ENCODE data around the gene PXMP2.
"Not testable (repeated sequence)": the region's sequence is repeated elsewhere in the genome, so short reads cannot be mapped to it uniquely, and the experiment has no call there.

The PXMP2 gene

GRCh38 chr12:132694888-132695287, 7.5 kb downstream of the PXMP2 start:
- H3K27me3 ChIP-seq (ENCODE audit: control insufficient read depth in 2 of 2, insufficient read depth in 2 of 2, low read length in 2 of 2); H3K4me3 ChIP-seq (ENCODE audit: low read length in 2 of 2); H3K4me1 ChIP-seq (ENCODE audit: control insufficient read depth in 2 of 2, insufficient read depth in 2 of 2, low read length in 2 of 2); H3K27ac ChIP-seq (ENCODE audit: low read depth in 2 of 2, low read length in 2 of 2); H3K9ac ChIP-seq (ENCODE audit: low read depth in 1 of 2, low read length in 2 of 2); H3K9me3 ChIP-seq (ENCODE audit: control insufficient read depth in 2 of 2, low read length in 2 of 2): not testable (repeated sequence)
- H3K36me3 ChIP-seq (ENCODE audit: control insufficient read depth in 2 of 2, insufficient read depth in 2 of 2, low read length in 2 of 2), result peaks cover 12 to 28% of the 10 kb centered on the region in 2 donors

DNA sequence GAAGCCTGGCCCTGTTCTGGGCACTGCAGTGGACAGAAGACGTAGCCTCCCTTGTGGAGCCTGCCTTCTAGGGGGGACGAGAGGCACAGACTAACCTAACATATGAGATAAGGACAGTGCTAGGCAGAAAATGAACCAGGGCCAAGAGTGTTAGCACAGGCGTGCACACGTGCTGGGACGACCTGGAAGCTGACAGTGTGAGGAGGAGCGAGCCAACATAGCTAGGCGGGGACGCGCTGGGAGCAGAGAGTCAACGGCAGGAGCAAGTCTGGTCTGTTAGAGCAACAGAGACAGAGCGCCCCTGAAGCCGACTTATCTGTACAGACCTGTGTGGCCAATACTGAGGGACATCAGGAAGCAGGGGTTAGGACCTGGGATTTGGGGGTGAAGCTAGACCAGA, 8.0 kb downstream of the PXMP2 start:
- H3K9ac ChIP-seq (ENCODE audit: low read depth in 1 of 2, low read length in 2 of 2), result no peak overlapping the region
- no peaks in the 10 kb centered on the region for H3K9me3 ChIP-seq (ENCODE audit: control insufficient read depth in 2 of 2, low read length in 2 of 2)
- no peaks in the 10 kb centered on the region for H3K4me1 ChIP-seq (ENCODE audit: control insufficient read depth in 2 of 2, insufficient read depth in 2 of 2, low read length in 2 of 2)
- peaks cover 12 to 23% of the 10 kb centered on the region in 2 donors for H3K36me3 ChIP-seq (ENCODE audit: control insufficient read depth in 2 of 2, insufficient read depth in 2 of 2, low read length in 2 of 2)
- no peaks in the 10 kb centered on the region for H3K27me3 ChIP-seq (ENCODE audit: control insufficient read depth in 2 of 2, insufficient read depth in 2 of 2, low read length in 2 of 2)
- H3K27ac ChIP-seq (ENCODE audit: low read depth in 2 of 2, low read length in 2 of 2), result no peak overlapping the region
- H3K4me3 ChIP-seq (ENCODE audit: low read length in 2 of 2), result no peak overlapping the region

GRCh38 chr12:132698341-132698740, 11.0 kb downstream of the PXMP2 start:
- Histone ChIP-seq H3K4me3 (ENCODE audit: low read length in 2 of 2) (no peak overlapping the region), H3K9me3 (ENCODE audit: control insufficient read depth in 2 of 2, low read length in 2 of 2) (no peaks in the 10 kb centered on the region), H3K27me3 (ENCODE audit: control insufficient read depth in 2 of 2, insufficient read depth in 2 of 2, low read length in 2 of 2) (no peaks in the 10 kb centered on the region), H3K36me3 (ENCODE audit: control insufficient read depth in 2 of 2, insufficient read depth in 2 of 2, low read length in 2 of 2) (peaks cover 20 to 33% of the 10 kb centered on the region in 2 donors), H3K27ac (ENCODE audit: low read depth in 2 of 2, low read length in 2 of 2) (no peak overlapping the region), H3K4me1 (ENCODE audit: control insufficient read depth in 2 of 2, insufficient read depth in 2 of 2, low read length in 2 of 2) (no peaks in the 10 kb centered on the region), H3K9ac (ENCODE audit: low read depth in 1 of 2, low read length in 2 of 2) (no peak overlapping the region)

DNA sequence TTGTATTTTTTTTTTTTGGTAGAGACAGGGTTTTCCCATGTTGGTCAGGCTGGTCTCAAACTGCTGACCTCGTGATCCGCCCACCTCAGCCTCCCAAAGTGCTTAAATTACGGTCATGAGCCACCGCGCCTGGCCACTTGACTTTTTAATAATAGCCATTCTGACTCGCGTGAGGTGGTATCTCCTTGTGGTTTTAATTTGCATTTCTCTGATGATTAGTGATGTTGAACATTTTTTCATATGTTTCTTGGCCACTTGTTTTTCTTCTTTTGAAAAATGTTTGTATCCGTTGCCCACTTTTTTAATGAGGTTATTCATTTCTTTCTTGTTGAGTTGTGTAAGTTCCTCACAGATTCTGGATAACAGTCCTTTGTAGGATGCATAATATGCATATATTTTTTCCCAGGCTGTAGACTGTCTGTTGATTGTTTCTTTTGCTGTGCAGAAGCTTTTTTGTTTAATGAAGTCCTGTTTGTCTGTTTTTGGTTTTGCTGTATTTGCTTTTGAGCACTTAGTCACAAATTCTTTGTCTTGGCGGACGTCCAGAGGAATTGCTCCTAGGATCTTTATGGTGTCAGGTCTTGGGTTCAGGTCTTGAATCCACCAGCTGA, 12.9 kb downstream of the PXMP2 start:
- Histone ChIP-seq H3K27me3 (ENCODE audit: control insufficient read depth in 2 of 2, insufficient read depth in 2 of 2, low read length in 2 of 2) (no peaks in the 10 kb centered on the region), H3K4me1 (ENCODE audit: control insufficient read depth in 2 of 2, insufficient read depth in 2 of 2, low read length in 2 of 2) (no peaks in the 10 kb centered on the region), H3K9ac (ENCODE audit: low read depth in 1 of 2, low read length in 2 of 2) (no peak overlapping the region), H3K27ac (ENCODE audit: low read depth in 2 of 2, low read length in 2 of 2) (no peak overlapping the region), H3K4me3 (ENCODE audit: low read length in 2 of 2) (no peak overlapping the region), H3K9me3 (ENCODE audit: control insufficient read depth in 2 of 2, low read length in 2 of 2) (no peaks in the 10 kb centered on the region), H3K36me3 (ENCODE audit: control insufficient read depth in 2 of 2, insufficient read depth in 2 of 2, low read length in 2 of 2) (peaks cover 27 to 40% of the 10 kb centered on the region in 2 donors)

GRCh38 chr12:132702640-132703039, 15.3 kb downstream of the PXMP2 start:
- Histone ChIP-seq H3K27ac (ENCODE audit: low read depth in 2 of 2, low read length in 2 of 2) (no peak overlapping the region), H3K36me3 (ENCODE audit: control insufficient read depth in 2 of 2, insufficient read depth in 2 of 2, low read length in 2 of 2) (peaks cover 25% of the 10 kb centered on the region in 2 donors), H3K9ac (ENCODE audit: low read depth in 1 of 2, low read length in 2 of 2) (no peak overlapping the region)

DNA sequence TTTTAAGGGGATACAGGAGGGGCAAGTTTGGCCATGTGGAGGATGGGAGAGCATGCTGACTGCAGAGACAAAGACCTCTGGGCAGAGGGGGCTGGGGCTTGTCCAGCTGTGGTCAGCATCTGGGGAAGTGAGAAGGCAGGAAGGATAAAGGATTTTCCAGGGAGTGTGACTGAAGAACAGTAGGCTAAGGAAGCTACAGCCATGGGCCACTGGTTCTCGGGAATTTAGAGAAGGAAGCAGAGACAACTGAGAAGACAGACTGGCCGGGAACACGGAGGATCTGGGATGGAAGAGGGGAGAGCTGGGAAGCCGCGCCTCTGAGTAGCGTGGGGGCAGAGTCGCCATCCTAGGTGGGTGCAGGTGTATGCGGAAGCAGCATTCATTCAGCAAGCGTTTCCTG, 16.3 kb downstream of the PXMP2 start:
- H3K9ac ChIP-seq (ENCODE audit: low read depth in 1 of 2, low read length in 2 of 2), result no peak overlapping the region
- H3K36me3 ChIP-seq (ENCODE audit: control insufficient read depth in 2 of 2, insufficient read depth in 2 of 2, low read length in 2 of 2), result peaks cover 22% of the 10 kb centered on the region in 2 donors
- H3K4me1 ChIP-seq (ENCODE audit: control insufficient read depth in 2 of 2, insufficient read depth in 2 of 2, low read length in 2 of 2), result no peaks in the 10 kb centered on the region
- H3K9me3 ChIP-seq (ENCODE audit: control insufficient read depth in 2 of 2, low read length in 2 of 2), result no peaks in the 10 kb centered on the region
- H3K27me3 ChIP-seq (ENCODE audit: control insufficient read depth in 2 of 2, insufficient read depth in 2 of 2, low read length in 2 of 2), result no peaks in the 10 kb centered on the region
- H3K27ac ChIP-seq (ENCODE audit: low read depth in 2 of 2, low read length in 2 of 2), result no peak overlapping the region
- no peak overlapping the region for H3K4me3 ChIP-seq (ENCODE audit: low read length in 2 of 2)

More at GRCh38 chr12:132702640-132703039, 15.3 kb downstream of the PXMP2 start:
- H3K4me3 ChIP-seq (ENCODE audit: low read length in 2 of 2), result no peak overlapping the region
- H3K27me3 ChIP-seq (ENCODE audit: control insufficient read depth in 2 of 2, insufficient read depth in 2 of 2, low read length in 2 of 2), result no peaks in the 10 kb centered on the region
- no peaks in the 10 kb centered on the region for H3K9me3 ChIP-seq (ENCODE audit: control insufficient read depth in 2 of 2, low read length in 2 of 2)
- no peaks in the 10 kb centered on the region for H3K4me1 ChIP-seq (ENCODE audit: control insufficient read depth in 2 of 2, insufficient read depth in 2 of 2, low read length in 2 of 2)

DNA sequence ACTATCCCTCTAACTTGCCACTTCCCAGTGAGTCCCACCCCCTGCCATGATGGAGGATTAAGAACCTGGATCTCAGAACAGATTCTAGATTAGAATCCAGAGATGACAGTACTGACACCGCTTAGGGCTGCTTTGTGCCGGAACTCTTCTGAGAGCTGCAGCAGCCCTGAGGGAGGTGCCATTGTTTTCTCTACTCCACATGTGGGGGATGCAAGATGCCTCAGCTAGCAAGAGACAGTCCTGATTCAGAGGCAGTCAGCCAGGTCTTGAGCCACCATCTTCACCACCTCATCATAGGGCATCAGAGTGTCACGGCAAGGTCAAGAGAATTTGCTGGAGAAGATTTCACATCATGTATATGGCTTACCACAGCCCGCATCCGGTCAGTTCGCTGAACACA, 19.9 kb downstream of the PXMP2 start:
- Histone ChIP-seq H3K4me1 (ENCODE audit: control insufficient read depth in 2 of 2, insufficient read depth in 2 of 2, low read length in 2 of 2) (peaks cover 7 to 13% of the 10 kb centered on the region in 2 donors), H3K27ac (ENCODE audit: low read depth in 2 of 2, low read length in 2 of 2) (no peak overlapping the region), H3K36me3 (ENCODE audit: control insufficient read depth in 2 of 2, insufficient read depth in 2 of 2, low read length in 2 of 2) (peaks cover 8 to 9% of the 10 kb centered on the region in 2 donors), H3K9me3 (ENCODE audit: control insufficient read depth in 2 of 2, low read length in 2 of 2) (no peaks in the 10 kb centered on the region), H3K9ac (ENCODE audit: low read depth in 1 of 2, low read length in 2 of 2) (no peak overlapping the region), H3K4me3 (ENCODE audit: low read length in 2 of 2) (no peak overlapping the region), H3K27me3 (ENCODE audit: control insufficient read depth in 2 of 2, insufficient read depth in 2 of 2, low read length in 2 of 2) (no peaks in the 10 kb centered on the region)

- peaks cover 8% of the 10 kb centered on the region in 2 donors for H3K36me3 ChIP-seq (ENCODE audit: control insufficient read depth in 2 of 2, insufficient read depth in 2 of 2, low read length in 2 of 2)
- H3K4me1 ChIP-seq (ENCODE audit: control insufficient read depth in 2 of 2, insufficient read depth in 2 of 2, low read length in 2 of 2), result peaks cover 7 to 13% of the 10 kb centered on the region in 2 donors
- no peak overlapping the region for H3K4me3 ChIP-seq (ENCODE audit: low read length in 2 of 2)
- H3K27ac ChIP-seq (ENCODE audit: low read depth in 2 of 2, low read length in 2 of 2), result no peak overlapping the region
- H3K27me3 ChIP-seq (ENCODE audit: control insufficient read depth in 2 of 2, insufficient read depth in 2 of 2, low read length in 2 of 2), result no peaks in the 10 kb centered on the region
- H3K9me3 ChIP-seq (ENCODE audit: control insufficient read depth in 2 of 2, low read length in 2 of 2), result no peaks in the 10 kb centered on the region
- H3K9ac ChIP-seq (ENCODE audit: low read depth in 1 of 2, low read length in 2 of 2), result no peak overlapping the region
These were observed 20.8 kb downstream of the PXMP2 start for GRCh38 chr12:132708150-132708549.

DNA sequence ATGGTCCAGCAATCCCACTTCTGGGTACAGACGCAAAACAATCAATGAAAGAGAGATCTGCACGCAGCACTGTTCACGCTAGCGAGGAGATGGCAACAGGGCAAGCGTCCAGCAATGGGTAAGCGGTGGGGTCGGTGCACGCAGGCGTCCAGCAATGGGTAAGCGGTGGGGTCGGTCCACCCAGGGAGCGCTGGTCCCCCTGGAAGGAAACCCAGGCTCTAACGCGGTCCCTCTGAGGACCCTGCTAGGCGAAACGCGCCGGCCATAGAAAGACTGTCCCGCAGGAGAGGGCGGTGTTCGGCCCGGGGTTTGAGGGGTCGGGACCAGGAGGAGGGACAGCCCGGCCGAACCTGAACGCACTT, 22.6 kb downstream of the PXMP2 start:
- H3K27ac ChIP-seq (ENCODE audit: low read depth in 2 of 2, low read length in 2 of 2), result peak overlapping the region; percentile 88 to 89
- peak overlapping the region; percentile 67 to 88 for H3K4me3 ChIP-seq (ENCODE audit: low read length in 2 of 2)
- H3K9ac ChIP-seq (ENCODE audit: low read depth in 1 of 2, low read length in 2 of 2), result peak overlapping the region; percentile 69 to 86
- H3K27me3 ChIP-seq (ENCODE audit: control insufficient read depth in 2 of 2, insufficient read depth in 2 of 2, low read length in 2 of 2), result no peaks in the 10 kb centered on the region
- H3K4me1 ChIP-seq (ENCODE audit: control insufficient read depth in 2 of 2, insufficient read depth in 2 of 2, low read length in 2 of 2), result peaks cover 7 to 13% of the 10 kb centered on the region in 2 donors
- H3K36me3 ChIP-seq (ENCODE audit: control insufficient read depth in 2 of 2, insufficient read depth in 2 of 2, low read length in 2 of 2), result peaks cover 4 to 6% of the 10 kb centered on the region in 2 donors
- H3K9me3 ChIP-seq (ENCODE audit: control insufficient read depth in 2 of 2, low read length in 2 of 2), result no peaks in the 10 kb centered on the region

DNA sequence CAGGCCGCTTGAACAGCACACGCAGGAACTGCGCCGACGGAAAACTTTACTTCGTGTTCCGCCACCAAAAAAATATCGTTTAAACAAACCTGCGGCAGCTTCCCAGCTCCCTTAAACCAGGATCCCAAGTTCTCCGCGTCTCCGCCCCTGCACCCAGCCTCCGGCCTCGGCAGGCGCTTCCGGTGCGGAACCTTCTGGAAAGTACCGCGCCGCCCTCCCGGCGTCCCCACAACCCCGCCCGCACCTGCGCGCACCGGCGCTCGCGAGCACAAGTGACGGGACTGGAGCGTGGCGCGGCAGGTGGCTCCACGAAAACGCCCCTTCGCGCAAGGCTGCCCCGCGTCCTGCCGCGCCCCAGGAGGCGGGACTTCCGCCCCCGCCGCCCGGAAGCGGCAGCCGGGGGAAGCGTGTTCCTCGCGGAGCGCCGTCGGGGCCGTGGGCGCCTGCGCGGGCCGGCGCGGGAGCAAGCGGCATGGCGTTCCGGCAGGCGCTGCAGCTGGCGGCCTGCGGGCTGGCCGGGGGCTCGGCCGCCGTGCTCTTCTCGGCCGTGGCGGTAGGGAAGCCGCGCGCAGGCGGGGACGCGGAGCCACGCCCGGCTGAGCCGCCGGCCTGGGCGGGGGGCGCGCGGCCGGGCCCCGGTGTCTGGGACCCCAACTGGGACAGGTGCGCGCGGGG, 23.2 kb downstream of the PXMP2 start, which contains the start of gene PGAM5:
Gene PGAM5 (plus strand): TSS at position 438 of the 675 bp plus-strand sequence. CDS start 35 bp downstream, at position 473.
- peaks cover 5 to 6% of the 10 kb centered on the region in 2 donors for H3K36me3 ChIP-seq (ENCODE audit: control insufficient read depth in 2 of 2, insufficient read depth in 2 of 2, low read length in 2 of 2)
- peak within 1 kb of the TSS; percentile 67 to 88 for H3K4me3 ChIP-seq (ENCODE audit: low read length in 2 of 2)
- H3K9me3 ChIP-seq (ENCODE audit: control insufficient read depth in 2 of 2, low read length in 2 of 2), result no peaks in the 10 kb centered on the region
- no peaks in the 10 kb centered on the region for H3K27me3 ChIP-seq (ENCODE audit: control insufficient read depth in 2 of 2, insufficient read depth in 2 of 2, low read length in 2 of 2)
- peak within 1 kb of the TSS; percentile 88 to 89 for H3K27ac ChIP-seq (ENCODE audit: low read depth in 2 of 2, low read length in 2 of 2)
- H3K9ac ChIP-seq (ENCODE audit: low read depth in 1 of 2, low read length in 2 of 2), result peak within 1 kb of the TSS; percentile 77 to 86
- peaks cover 7 to 13% of the 10 kb centered on the region in 2 donors for H3K4me1 ChIP-seq (ENCODE audit: control insufficient read depth in 2 of 2, insufficient read depth in 2 of 2, low read length in 2 of 2)
